GM18526 (cell line): ENCODE measurements around the gene JMJD7.

Source experiments
- POLR2A ChIP-seq: IDR thresholded peaks from 3 replicates; pipeline ENCODE4 v1.6.1; 2011; ENCODE audit not compliant: insufficient read length; ENCODE audit errors: extremely low read depth

The JMJD7 gene

DNA sequence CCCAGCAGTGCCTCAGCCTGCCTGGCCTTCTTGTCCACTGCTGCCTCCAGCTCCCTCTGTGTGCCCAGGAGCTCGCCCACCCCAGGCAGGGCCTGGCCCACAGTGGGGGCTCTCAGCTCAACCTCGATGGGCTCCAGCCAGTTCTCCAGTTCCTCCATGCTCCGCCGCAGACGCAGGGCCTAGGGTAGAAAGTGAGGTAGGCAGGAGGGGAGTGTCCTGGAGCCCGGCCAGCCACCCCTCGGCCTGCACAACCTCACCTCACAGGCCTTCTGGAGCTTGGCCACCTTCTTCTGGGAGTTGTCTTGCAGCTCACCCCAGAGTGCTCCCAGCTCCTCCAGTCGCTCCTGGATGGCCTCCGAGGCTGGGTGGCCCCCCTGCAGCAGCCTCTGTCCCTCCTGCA lies 29.4 kb downstream of the JMJD7 start:
- TF ChIP-seq POLR2A: no peak

DNA sequence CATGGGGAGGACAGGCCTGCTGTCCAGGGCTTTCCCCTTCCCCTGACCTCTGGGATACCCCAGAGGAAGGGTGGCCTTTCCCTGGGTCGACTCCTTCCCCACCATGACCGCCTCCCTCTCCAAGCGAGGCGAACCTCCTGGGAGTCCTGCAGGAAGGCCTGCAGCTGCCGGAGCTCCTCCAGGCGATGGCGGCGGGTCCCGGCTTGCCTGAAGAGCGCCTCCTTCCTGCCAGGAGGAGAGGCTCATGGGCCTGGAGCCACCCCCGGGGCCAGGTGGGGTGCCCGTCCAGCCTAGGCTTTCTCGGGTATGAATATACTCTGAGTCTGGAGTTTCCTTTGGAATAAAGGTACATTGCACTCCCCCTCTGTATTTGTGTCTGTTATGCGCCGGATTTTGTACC lies 30.9 kb downstream of the JMJD7 start:
- no peak for TF ChIP-seq POLR2A

DNA sequence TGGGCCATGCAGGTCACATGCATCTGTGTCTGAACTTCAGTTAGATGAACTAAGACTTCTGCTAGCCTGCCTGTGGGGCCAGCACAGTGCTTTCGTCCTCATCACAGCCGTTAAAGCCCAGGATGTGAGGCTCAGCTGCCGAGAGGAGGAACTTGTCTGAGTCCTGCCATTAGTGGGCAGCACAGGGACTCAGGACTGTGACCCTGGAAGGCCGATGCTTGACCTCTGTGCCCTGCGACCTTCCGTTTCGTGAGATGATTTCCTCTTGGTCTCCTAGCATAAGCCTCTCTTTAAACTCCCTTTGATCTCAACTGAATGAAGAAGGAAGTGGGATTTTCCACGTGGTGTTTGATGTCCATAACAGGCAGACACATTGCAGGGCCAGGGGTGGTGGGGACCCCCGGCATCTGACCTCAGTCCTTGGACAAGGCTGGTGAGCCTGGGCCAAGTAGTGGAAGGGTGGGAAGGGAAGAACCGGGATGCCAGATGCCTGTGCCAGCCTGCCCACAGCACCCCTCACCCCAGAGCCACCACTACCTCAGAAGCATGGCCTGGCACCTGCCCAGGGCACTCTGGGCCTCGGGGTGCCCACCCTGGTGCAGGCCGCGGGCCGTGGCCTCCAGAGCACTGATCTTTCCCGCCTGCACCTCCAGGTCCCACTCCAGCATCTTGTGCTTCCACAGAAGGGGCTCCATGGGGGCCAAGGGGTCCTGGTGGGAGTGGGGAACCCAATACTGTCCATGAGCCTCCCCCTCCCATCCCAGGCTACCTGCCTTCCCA lies 32.3 kb downstream of the JMJD7 start:
- TF ChIP-seq POLR2A: no peak

DNA sequence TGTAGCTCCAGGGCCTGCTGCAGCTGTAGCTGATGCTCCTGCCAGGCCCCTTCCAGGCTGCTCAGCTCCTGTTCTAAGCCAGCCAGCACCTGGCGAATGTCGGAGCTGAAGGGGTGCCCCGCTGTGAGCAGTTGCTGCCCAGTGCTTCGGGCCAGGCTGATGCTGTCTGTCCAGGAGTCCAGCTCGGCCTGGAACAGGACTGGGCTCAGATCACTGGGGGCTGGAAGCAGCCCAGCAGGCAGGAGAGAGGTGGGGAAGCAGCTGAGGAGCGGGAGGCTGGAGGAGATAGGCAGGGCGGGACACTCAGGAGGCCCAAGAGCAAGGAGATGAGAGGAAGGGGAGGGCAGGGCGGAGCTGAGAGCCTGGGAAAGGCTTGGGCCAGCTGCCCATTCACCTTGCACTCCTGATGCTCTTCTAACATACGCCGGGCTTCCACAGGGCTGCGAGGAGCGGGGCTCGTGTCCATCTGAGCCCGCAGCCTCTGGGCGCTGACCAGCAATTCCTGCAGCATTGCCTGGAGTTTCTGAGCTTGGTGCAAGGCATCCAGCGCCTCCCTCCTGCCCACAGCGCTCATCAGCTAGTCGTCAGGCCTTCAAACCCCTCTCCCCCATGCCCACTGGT lies 34.0 kb downstream of the JMJD7 start:
- no peak for TF ChIP-seq POLR2A

DNA sequence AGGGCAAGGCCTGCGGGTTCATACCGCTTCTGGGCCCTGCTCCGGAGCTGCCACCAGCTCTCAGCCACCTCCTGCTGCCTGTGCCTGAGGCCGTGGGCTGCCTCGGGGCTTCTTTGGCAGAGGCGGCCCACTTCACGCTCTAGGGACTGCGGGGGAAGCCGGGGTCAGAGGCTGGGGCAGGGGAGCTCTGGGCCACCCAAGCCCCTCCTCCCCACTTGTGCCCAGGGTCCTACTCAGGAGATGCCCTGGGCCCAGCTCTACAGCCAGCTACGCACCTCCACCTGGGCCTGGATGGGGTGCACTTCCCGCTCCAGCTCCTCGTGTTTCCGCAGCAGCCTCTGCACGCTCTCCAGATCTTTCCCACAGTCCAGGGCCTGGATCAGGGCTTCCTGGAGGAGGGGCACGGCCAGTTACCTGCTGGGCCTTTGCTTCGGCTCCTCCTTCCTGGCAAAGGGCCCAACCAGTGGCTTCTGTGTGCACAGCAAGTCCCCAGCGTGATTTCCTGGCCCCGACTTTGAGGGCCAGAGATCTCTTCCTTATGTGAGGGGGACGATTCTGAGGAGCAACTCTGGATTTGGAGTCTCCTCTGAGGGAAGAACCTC lies 34.7 kb downstream of the JMJD7 start:
- TF ChIP-seq POLR2A: no peak

DNA sequence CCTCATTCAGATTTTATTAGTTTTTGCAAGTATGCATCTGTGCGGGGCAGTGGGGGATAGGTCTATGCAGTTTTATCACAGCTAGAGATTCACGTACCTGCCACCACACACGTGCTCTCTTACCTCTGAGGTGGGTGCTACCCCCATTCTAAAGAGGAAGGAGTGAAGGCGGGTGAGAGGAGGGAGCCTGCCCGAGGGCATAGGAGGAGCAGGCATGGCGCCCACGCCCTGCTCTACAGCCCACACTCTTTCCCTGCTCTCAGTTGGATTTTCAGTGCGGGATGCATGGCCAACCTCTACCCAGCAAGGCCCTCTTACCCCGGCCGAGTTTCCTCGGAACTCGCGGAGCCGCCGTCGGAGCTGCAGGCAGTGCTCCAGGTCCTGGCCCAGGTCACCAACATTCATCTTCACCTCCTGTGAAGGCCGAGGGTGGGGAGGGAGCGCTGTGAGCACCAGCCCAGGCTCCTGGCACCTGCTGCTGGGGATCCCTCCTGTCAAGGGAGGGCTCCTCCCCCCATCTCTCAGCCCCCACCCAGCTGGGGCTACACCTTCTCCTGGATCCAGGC lies 37.7 kb downstream of the JMJD7 start:
- no peak for TF ChIP-seq POLR2A

DNA sequence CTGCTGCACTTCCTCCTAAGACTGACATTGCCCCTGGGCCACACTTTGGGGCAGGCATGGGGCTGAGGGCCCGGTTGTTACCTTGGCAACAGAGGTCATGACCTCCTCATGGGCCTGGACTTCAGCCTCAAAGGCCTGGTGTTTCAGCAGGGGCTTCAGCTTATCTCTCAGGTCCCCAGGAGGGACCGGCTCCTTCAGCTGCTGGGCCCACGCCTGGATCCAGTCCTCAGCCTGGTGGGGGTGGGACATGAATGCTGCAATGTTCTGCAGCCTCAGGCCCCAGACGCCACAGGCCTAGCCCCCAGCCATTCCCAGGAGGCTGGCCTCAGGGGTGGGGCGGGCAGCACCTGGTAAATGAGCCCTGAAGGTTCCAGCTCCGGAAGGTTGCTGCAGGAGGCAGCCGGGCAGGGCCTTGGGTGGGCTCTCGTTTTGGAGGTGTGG lies 38.4 kb downstream of the JMJD7 start:
- TF ChIP-seq POLR2A: no peak

DNA sequence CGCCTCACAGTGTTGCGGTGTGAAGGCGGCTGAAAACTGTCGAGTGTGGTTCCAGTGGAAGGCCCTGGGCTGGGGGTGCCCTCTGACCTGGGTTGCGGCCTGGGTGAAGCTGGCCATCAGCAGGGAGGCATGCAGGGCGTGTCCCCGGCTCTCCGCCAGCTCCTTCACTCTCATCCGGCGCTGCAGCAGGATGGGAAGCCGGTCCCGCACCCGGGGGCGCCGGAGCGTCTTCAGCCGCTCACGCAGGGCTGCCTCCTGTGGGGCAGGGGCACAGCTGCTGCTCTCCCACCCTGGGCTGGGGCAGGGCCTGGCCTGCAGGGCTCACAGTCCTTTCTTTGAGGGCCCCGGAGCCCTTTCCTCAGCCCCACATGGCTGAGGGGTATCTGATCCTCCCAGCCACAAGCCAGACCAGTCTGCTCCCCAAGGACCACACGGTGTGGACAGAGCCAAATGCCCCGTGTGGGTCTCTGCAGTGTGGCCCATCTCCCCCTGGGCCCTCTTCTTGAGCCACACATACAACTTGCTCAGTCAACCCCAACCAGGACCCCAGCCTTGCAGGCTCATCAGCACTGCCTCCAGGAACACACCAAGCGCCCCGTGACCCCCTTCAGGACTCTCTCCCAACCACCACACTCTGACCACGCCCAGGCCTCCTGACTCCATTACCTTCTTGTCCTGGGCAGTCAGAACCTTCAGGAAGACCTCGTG lies 39.1 kb downstream of the JMJD7 start:
- TF ChIP-seq POLR2A: no peak

DNA sequence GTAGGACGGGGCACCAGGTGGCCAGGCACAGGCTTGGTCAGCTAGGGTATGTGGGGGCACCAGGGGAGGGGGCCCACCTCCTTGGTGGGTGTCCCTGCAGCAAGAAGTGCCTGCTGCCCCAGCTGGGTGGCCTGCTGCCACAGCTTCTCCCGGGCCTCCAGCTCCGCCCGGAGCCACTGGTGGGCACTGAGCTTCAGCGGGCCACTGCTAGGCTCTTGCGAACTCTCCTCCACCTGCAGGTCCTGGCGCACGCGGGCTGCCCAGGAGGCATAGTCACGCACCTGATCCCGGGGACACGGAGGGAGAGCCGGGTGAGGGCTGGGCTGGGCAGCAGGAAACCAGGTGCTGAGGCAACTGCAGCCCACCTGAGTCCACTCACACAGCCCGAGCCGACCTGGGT lies 40.4 kb downstream of the JMJD7 start:
- TF ChIP-seq POLR2A: no peak

DNA sequence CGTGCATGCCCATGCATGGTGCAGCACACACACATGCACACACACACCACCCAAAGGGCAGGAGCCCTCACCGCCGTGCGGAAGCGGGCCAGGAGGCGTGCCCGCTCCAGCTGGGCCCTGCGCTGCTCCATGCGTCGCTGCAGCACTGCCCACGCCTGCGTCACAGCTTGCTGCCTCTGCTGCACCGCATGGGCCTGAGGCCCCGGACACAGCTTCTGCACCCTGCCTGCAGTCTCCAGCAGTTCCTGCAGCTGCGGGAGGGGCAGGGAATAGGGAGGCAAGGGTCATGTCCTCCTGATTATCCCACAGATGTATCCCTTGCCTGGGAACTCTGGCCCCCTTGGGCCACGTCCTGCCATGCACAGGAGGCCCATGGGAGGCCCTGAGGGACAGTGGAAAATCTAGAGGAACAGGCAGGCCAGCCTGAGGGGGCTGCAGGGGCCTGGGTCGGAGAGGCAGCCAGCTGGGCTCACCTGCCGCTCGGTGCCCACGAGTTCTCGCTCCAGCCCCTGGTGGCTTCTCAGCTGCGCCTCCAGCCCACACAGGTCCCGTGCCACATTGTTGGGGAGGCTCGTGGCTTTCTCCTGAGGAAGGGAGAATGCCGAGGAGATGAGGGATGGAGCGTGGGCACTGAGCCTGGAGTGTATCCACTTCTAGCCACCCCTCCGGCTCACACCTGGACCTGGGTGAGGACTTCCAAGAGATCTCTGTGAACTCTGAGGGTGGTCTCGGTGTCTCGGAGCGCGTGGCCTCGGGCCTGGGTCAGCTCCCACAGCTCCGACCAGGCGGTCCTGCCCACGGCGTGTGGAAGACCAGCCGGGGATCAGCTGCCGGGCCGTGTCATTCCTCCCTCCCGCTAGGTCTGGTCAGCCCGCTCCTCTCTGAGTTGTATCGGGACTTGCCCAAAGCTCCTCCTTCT lies 42.1 kb downstream of the JMJD7 start:
- TF ChIP-seq POLR2A: no peak

DNA sequence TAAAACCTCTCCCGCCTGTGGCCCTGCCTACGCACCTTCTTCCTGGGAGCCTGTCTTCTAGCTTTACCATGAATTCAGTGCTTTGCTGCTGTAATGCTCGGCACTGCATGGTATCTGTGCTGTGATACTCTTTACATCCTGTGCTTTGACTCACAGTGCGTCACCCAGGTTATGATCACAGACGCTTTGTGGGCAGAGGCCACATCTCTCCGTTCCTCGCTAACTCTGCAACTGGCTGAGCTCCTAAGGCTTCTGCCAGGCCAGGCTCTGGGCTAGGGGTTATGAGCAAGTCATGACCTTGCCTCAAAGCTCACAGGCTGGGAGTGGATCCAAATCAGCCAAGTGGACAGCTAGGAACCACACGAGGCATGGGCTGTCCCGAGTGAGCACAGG lies 42.8 kb downstream of the JMJD7 start:
- TF ChIP-seq POLR2A: no peak

DNA sequence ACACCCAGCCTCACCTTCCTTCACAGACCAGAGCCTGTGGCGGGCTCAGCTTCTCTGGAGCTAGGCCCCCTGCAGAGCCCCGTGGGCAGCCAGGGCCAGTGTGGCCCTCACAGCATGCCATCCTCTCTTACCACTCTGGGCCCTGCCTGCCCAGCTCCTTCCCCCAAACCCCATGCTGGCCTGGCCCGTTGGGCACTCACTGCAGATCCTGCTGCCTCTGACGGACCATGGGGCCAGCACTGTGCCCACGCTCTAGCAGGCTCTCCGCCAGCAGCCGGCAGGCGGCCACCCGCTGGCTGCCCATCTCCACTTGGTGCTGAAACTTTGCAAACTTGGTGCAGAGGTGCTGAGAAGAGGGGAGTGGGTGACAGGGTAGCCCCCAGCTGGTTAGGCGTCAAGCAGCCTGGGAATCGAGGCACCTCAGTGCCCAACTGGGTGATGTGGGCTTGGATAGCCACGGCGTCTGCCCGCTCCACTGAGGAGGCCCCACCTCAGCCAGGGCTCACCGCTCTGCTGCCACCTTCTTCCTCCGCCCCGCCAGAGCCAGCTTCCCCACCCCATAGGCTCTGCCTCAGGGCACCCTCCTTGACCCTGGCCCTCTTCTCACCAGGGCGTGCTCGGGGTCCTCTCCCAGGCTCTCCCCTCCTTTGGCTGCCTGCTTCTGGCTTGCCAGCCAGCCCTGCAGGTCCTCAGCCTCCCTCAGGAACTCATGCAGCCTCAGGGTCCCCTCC lies 43.4 kb downstream of the JMJD7 start:
- TF ChIP-seq POLR2A: no peak

DNA sequence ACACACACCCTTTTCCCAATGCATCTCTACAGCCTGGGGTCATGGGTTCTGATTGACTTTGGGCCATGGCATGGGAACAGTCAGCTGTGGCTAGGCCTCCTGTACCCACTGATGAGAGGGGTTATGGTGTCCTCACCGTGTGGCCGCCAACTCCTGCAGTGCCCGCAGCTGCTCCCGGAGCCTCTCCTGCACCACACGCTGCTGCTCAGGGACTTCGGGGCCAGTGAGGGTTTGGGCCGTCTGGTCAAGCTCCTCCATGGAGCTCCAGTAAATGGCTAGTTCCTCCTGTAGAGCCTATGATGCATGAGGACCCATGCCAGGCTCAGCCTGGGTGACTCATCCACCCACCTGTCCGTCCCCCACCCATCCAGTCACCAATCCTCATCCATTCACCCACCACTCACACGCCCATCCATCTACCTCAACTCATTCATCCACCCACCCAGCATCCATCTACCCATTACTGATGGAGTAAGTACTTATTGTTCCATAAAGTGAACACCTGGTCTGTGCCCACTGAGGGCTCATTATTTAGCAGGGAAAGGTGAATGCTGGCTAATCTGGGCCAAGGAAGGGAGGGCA lies 44.4 kb downstream of the JMJD7 start:
- TF ChIP-seq POLR2A: no peak

DNA sequence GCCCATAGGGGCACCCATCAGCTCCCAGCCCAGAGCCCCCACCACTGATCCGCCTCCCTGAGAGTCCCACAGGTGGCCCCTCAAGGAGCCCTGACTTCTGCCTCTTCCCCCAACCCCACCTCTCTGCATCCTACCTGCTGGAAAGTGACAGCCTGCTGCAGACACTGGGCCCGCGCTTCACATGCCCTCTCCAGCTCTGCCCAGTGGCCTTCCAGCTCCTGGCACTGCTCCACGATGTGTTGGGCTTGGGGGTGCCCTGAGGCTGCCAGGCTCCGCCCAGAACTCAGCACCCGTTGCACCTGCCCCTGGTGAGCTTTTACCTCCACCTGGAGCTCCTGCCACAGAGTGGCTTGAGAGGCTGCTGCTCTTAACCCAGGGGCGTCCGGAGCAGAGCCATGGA lies 45.8 kb downstream of the JMJD7 start:
- TF ChIP-seq POLR2A: no peak

DNA sequence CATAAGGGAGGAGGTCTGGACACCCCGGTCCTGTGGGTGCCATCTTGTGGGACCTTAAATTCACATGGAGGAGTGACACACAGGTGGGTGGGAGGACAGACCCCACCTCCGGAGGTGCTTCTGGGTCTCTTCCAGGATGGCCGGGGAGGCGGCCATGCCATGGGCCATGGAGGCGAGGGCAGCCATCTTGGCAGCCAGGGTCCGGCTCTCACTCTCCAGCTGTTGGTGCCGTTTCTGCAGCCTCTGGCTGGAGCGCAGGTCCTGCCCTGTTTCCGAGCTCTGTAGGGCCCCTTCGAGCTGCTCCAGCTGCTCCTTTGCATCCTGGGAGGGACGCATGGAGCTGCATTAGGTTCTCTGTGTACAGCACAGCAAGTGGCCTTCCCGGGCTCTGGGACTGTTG lies 46.8 kb downstream of the JMJD7 start:
- no peak for TF ChIP-seq POLR2A
